Keratinocyte (primary cell): ENCODE data around the gene PRKAG1. TPM values are rescaled to one million over a fixed set of nuclear protein-coding genes. Genes with fewer than 3 reads are reported as not detected.

Experiments used
- DNase-seq: peaks from one replicate; pipeline ENCODE4 v3.0.0-alpha.2; 2011; ENCODE audit warnings: low read depth, missing footprints, low spot score
- FAIRE-seq: peaks from 2 replicates; lab custom pipeline; 2011; peaks lifted over from hg19 to GRCh38; lab: Jason Lieb, UNC
- H2AFZ ChIP-seq: 2 replicates; pipeline ENCODE4 v1.6.0; 2012; ENCODE audit warnings: low read length, control low read depth, inconsistent platforms; ENCODE audit not compliant: control insufficient read depth
- H3K27ac ChIP-seq: 2 replicates; pipeline ENCODE4 v1.5.1; 2011; ENCODE audit warnings: low read length; ENCODE audit not compliant: control insufficient read depth, insufficient read depth
- H3K27me3 ChIP-seq: 3 replicates; pipeline ENCODE4 v1.6.0; 2011; ENCODE audit warnings: low read length; ENCODE audit not compliant: control insufficient read depth, insufficient read depth; ENCODE audit errors: extremely low read depth
- H3K36me3 ChIP-seq, 2 experiments: 2 replicates in 1 of 2; 3 replicates in 1 of 2; pipeline ENCODE4 v1.5.1; 2011; ENCODE audit warnings: low read length in 2 of 2, mild to moderate bottlenecking in 1 of 2; ENCODE audit not compliant: control insufficient read depth in 2 of 2, insufficient read depth in 2 of 2; ENCODE audit errors: extremely low read depth in 1 of 2
- H3K4me1 ChIP-seq: 3 replicates; pipeline ENCODE4 v1.5.1; 2011; ENCODE audit warnings: low read length; ENCODE audit not compliant: control insufficient read depth, insufficient read depth; ENCODE audit errors: extremely low read depth
- H3K4me2 ChIP-seq: 3 replicates; pipeline ENCODE4 v1.6.0; 2011; ENCODE audit warnings: low read depth, low read length; ENCODE audit not compliant: control insufficient read depth, insufficient read depth; ENCODE audit errors: extremely low read depth
- H3K4me3 ChIP-seq, 3 experiments: fragments of 200-600 bp in 1 of 3; sonication (generic) in 1 of 3; 2 replicates in 2 of 3; 3 replicates in 1 of 3; pipeline ENCODE4 v1.5.1; 2011 to 2016; ENCODE audit warnings: low read length in 3 of 3, mild to moderate bottlenecking in 3 of 3, control low read depth in 2 of 3, inconsistent platforms in 1 of 3, low read depth in 1 of 3, mixed read lengths in 1 of 3, mixed run types in 1 of 3, moderate library complexity in 1 of 3; ENCODE audit not compliant: control insufficient read depth in 2 of 3, insufficient read depth in 2 of 3; ENCODE audit errors: extremely low read depth in 1 of 3
- H3K79me2 ChIP-seq: 2 replicates; pipeline ENCODE4 v1.6.0; 2012; ENCODE audit warnings: low read length; ENCODE audit not compliant: control insufficient read depth, insufficient read depth
- H3K9ac ChIP-seq: 3 replicates; pipeline ENCODE4 v1.6.0; 2011; ENCODE audit warnings: low read length; ENCODE audit not compliant: control insufficient read depth, insufficient read depth; ENCODE audit errors: extremely low read depth
- H3K9me1 ChIP-seq: 3 replicates; pipeline ENCODE4 v1.6.0; 2011; ENCODE audit warnings: low read length; ENCODE audit not compliant: control insufficient read depth, insufficient read depth; ENCODE audit errors: extremely low read depth
- H3K9me3 ChIP-seq: 2 replicates; pipeline ENCODE4 v1.5.1; 2012; ENCODE audit warnings: low read depth, low read length; ENCODE audit not compliant: control insufficient read depth
- H4K20me1 ChIP-seq: 3 replicates; pipeline ENCODE4 v1.6.0; 2011; ENCODE audit warnings: low read length; ENCODE audit not compliant: control insufficient read depth, insufficient read depth; ENCODE audit errors: extremely low read depth
- EZH2 ChIP-seq: IDR thresholded peaks from one replicate; pipeline ENCODE4 v1.6.1; 2012; ENCODE audit warnings: inconsistent platforms, mild to moderate bottlenecking, low read length, moderate library complexity
- dilution Hi-C: fragments of 300-500 bp; cut with MboI; formaldehyde crosslinking; loops from one replicate; pipeline ENCODE4 v1.7.0; 2020; ENCODE audit warnings: low sequenced_read_pairs; ENCODE audit not compliant: extremely low pct_ligation_motif_present
- polyA plus RNA-seq, 5 experiments: library from polyadenylated mRNA; depleted of rRNA in 3 of 5; stranded (reverse) in 3 of 5; stranded (forward) in 1 of 5; unstranded in 1 of 5; fragments of >200 nt; gene quantifications; 1 replicate in 1 of 5; 2 replicates in 3 of 5; 3 replicates in 1 of 5; pipeline versions ENCODE4 v1.2.1 to v1.2.3, GENCODE V29; 2011 to 2012; ENCODE audit warnings: missing spikeins in 2 of 5, low read depth in 1 of 5, low replicate concordance in 1 of 5
- TF ChIP-seq, protein P1 (sequence below), 3 experiments: IDR thresholded peaks in 1 of 3; conservative IDR thresholded peaks in 1 of 3; optimal IDR thresholded peaks in 1 of 3; 2 replicates in 2 of 3; 3 replicates in 1 of 3; pipeline versions ENCODE3 to v1.5.1; 2011; ENCODE audit warnings: low read length in 3 of 3, mild to moderate bottlenecking in 3 of 3, moderate library complexity in 2 of 3, control low read depth in 1 of 3, inconsistent platforms in 1 of 3; ENCODE audit not compliant: insufficient read depth in 2 of 3; ENCODE audit errors: extremely low read depth in 1 of 3

PRKAG1 gene
- polyA plus RNA-seq, 1 donor (not counting 4 experiments of a cell fraction or from before 2014, with no cell fraction given), result 125 TPM

DNA sequence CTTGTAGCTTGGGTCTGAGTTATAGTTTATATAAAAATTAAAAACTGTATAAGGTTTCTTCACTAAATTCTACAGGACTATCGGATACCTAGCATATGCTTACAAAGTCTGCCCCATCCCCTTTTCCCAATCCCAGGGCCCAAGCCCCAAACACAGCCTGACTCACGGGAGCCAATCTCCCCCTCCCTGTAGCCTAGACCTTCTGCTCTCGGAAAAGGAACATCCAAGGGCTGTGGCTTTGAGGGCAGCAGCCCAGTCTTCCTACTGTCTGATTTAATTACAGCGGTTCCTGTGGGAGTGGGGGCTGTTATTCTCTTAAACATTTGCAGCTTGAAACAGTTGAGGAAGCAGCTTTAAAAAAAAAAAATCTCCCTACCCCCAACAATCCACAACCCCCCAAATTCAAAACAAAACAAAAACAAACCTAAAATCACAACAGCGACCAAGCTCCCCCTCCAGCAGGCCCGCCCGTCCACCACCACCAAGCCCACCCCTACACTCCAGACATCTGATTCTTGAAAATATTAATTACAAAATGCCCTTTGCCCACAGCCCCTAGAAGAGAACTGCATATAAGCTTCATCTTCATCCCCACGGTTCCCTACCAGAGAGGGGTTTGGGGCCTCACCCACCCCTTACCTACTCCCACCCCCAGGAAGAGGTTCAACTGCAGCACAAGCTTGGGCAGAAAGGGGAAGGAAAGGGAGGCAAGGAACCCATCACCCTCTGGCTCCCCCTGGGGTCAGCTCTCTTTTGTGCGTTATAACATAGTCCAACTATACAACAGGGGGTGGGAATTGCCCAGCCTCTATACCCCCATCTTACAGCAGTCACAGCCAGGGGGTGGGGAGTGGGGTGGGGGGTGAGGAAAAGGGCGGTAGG lies 1.1 kb upstream of the PRKAG1 start:
- no peaks in the 10 kb centered on the region for H3K27me3 ChIP-seq
- H2AFZ ChIP-seq, result no peak overlapping the region
- no peak overlapping the region for H3K4me3 ChIP-seq
- peak overlapping the region; percentile 91 for H3K4me2 ChIP-seq
- peak overlapping the region; percentile 33 for H3K9ac ChIP-seq
- H3K9me1 ChIP-seq, result no peaks in the 10 kb centered on the region
- H4K20me1 ChIP-seq, result no peaks in the 10 kb centered on the region
- peaks cover 3% of the 10 kb centered on the region for H3K4me1 ChIP-seq
- dilution Hi-C loops, result no loop called here
- H3K27ac ChIP-seq, result peak overlapping the region; percentile 93
- H3K36me3 ChIP-seq, result peaks cover 11 to 21% of the 10 kb centered on the region in 2 experiments
- H3K79me2 ChIP-seq, result peaks cover 28% of the 10 kb centered on the region
- TF ChIP-seq, protein P1, sequence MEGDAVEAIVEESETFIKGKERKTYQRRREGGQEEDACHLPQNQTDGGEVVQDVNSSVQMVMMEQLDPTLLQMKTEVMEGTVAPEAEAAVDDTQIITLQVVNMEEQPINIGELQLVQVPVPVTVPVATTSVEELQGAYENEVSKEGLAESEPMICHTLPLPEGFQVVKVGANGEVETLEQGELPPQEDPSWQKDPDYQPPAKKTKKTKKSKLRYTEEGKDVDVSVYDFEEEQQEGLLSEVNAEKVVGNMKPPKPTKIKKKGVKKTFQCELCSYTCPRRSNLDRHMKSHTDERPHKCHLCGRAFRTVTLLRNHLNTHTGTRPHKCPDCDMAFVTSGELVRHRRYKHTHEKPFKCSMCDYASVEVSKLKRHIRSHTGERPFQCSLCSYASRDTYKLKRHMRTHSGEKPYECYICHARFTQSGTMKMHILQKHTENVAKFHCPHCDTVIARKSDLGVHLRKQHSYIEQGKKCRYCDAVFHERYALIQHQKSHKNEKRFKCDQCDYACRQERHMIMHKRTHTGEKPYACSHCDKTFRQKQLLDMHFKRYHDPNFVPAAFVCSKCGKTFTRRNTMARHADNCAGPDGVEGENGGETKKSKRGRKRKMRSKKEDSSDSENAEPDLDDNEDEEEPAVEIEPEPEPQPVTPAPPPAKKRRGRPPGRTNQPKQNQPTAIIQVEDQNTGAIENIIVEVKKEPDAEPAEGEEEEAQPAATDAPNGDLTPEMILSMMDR (optimal IDR thresholded peaks at IDR 0.05 in 1 of 3, IDR thresholded peaks at IDR 0.05 in 1 of 3, conservative IDR thresholded peaks at IDR 0.05 in 1 of 3; ENCODE audit: extremely low read depth in 1 of 3, insufficient read depth in 2 of 3, low read length in 3 of 3), result peak in 2 of 3 experiments; percentile 31 to 47
- TF ChIP-seq EZH2, result no peak
- FAIRE-seq (no peak), DNase-seq (no peak)
- H3K9me3 ChIP-seq, result no peaks in the 10 kb centered on the region

DNA sequence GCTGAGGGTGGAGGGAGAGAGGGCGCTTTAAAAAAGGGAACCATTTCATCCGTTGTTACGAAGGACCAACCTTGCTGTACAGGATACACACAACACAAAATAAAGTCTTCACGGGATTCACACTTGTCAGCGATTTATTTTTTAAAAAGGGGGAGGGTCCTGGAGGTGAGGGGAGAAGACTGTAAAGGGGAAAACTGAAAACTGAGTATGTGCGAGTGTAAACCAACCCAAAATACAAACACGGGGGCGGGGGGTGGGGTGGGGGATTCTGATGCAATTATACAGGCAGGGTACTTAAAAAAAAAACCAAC lies 499 bp upstream of the PRKAG1 start:
- H3K4me2 ChIP-seq, result peak overlapping the region; percentile 91
- peaks cover 3% of the 10 kb centered on the region for H3K4me1 ChIP-seq
- H2AFZ ChIP-seq, result peak overlapping the region; percentile 90
- FAIRE-seq, result no peak
- DNase-seq, result no peak
- peak overlapping the region; percentile 81 to 92 (median 81) for H3K4me3 ChIP-seq
- peak overlapping the region; percentile 96 for H3K9ac ChIP-seq
- H4K20me1 ChIP-seq, result no peaks in the 10 kb centered on the region
- dilution Hi-C loops, result no loop called here
- no peaks in the 10 kb centered on the region for H3K9me3 ChIP-seq
- no peaks in the 10 kb centered on the region for H3K27me3 ChIP-seq
- H3K27ac ChIP-seq, result peak overlapping the region; percentile 93
- TF ChIP-seq, protein P1 (optimal IDR thresholded peaks at IDR 0.05 in 1 of 3, IDR thresholded peaks at IDR 0.05 in 1 of 3, conservative IDR thresholded peaks at IDR 0.05 in 1 of 3; ENCODE audit: extremely low read depth in 1 of 3, insufficient read depth in 2 of 3, low read length in 3 of 3), result no peak
- no peak for TF ChIP-seq EZH2
- peaks cover 33% of the 10 kb centered on the region for H3K79me2 ChIP-seq
- no peaks in the 10 kb centered on the region for H3K9me1 ChIP-seq
- peaks cover 7 to 16% of the 10 kb centered on the region in 2 experiments for H3K36me3 ChIP-seq
